ENCODE results near the gene NCK2.

The NCK2 gene

GRCh38 chr2:105910497-105911238 lies 166.0 kb downstream of the NCK2 start:
- in situ Hi-C loops (cut with MboI; ENCODE audit: low sequenced_read_pairs) = no loop called here

GRCh38 chr2:105911425-105911824 lies 166.7 kb downstream of the NCK2 start:
- in situ Hi-C loops (cut with MboI; ENCODE audit: low sequenced_read_pairs) = no loop called here

- in situ Hi-C loops (cut with MboI; ENCODE audit: low sequenced_read_pairs) = no loop called here
Measured at GRCh38 chr2:105912081-105912480, 167.4 kb downstream of the NCK2 start.

- in situ Hi-C loops (cut with MboI; ENCODE audit: low sequenced_read_pairs) = no loop called here
Measured at GRCh38 chr2:105915005-105915558, 170.4 kb downstream of the NCK2 start.

- in situ Hi-C loops (cut with MboI; ENCODE audit: low sequenced_read_pairs) = no loop called here
Measured at GRCh38 chr2:105917226-105917625, 172.5 kb downstream of the NCK2 start.

GRCh38 chr2:105917688-105918087 lies 173.0 kb downstream of the NCK2 start:
- in situ Hi-C loops (cut with MboI; ENCODE audit: low sequenced_read_pairs) = no loop called here

GRCh38 chr2:105919191-105919811 lies 174.6 kb downstream of the NCK2 start:
- in situ Hi-C loops (cut with MboI; ENCODE audit: low sequenced_read_pairs) = no loop called here

- in situ Hi-C loops (cut with MboI; ENCODE audit: low sequenced_read_pairs) = no loop called here
Measured at GRCh38 chr2:105919826-105920225, 175.1 kb downstream of the NCK2 start.

- in situ Hi-C loops (cut with MboI; ENCODE audit: low sequenced_read_pairs) = no loop called here
Measured at GRCh38 chr2:105924271-105924670, 179.6 kb downstream of the NCK2 start.

- in situ Hi-C loops (cut with MboI; ENCODE audit: low sequenced_read_pairs) = no loop called here
Measured at GRCh38 chr2:105924932-105925331, 180.2 kb downstream of the NCK2 start.

- in situ Hi-C loops (cut with MboI; ENCODE audit: low sequenced_read_pairs) = no loop called here
Measured at GRCh38 chr2:105925390-105925789, 180.7 kb downstream of the NCK2 start.

- in situ Hi-C loops (cut with MboI; ENCODE audit: low sequenced_read_pairs) = no loop called here
Measured at GRCh38 chr2:105926960-105927678, 182.4 kb downstream of the NCK2 start.

GRCh38 chr2:105928086-105928485 lies 183.4 kb downstream of the NCK2 start:
- in situ Hi-C loops (cut with MboI; ENCODE audit: low sequenced_read_pairs) = no loop called here

GRCh38 chr2:105928563-105928962 lies 183.9 kb downstream of the NCK2 start:
- in situ Hi-C loops (cut with MboI; ENCODE audit: low sequenced_read_pairs) = no loop called here

GRCh38 chr2:105929516-105929915 lies 184.8 kb downstream of the NCK2 start:
- in situ Hi-C loops (cut with MboI; ENCODE audit: low sequenced_read_pairs) = no loop called here

GRCh38 chr2:105932582-105932981 lies 187.9 kb downstream of the NCK2 start:
- in situ Hi-C loops (cut with MboI; ENCODE audit: low sequenced_read_pairs) = no loop called here

- in situ Hi-C loops (cut with MboI; ENCODE audit: low sequenced_read_pairs) = no loop called here
Measured at GRCh38 chr2:105933906-105934305, 189.2 kb downstream of the NCK2 start.

GRCh38 chr2:105934467-105934866 lies 189.8 kb downstream of the NCK2 start:
- in situ Hi-C loops (cut with MboI; ENCODE audit: low sequenced_read_pairs) = no loop called here

GRCh38 chr2:105935063-105935462 lies 190.4 kb downstream of the NCK2 start:
- in situ Hi-C loops (cut with MboI; ENCODE audit: low sequenced_read_pairs) = no loop called here

- in situ Hi-C loops (cut with MboI; ENCODE audit: low sequenced_read_pairs) = no loop called here
Measured at GRCh38 chr2:105936954-105937353, 192.2 kb downstream of the NCK2 start.

GRCh38 chr2:105937498-105938097 lies 192.9 kb downstream of the NCK2 start:
- in situ Hi-C loops (cut with MboI; ENCODE audit: low sequenced_read_pairs) = no loop called here
